Keratinocyte (primary cell): ENCODE data around the gene NPIPB6. TPM values are rescaled to one million over a fixed set of nuclear protein-coding genes. Genes with fewer than 3 reads are reported as not detected.
A peak's percentile ranks its signal among the peaks of the same experiment; 100 is the strongest.
"Not testable (repeated sequence)": the region's sequence is repeated elsewhere in the genome, so short reads cannot be mapped to it uniquely, and the experiment has no call there.

ENCODE experiments used
- DNase-seq: peaks from one replicate; pipeline ENCODE4 v3.0.0-alpha.2; 2011; ENCODE audit warnings: low read depth, missing footprints, low spot score
- FAIRE-seq: peaks from 2 replicates; lab custom pipeline; 2011; peaks lifted over from hg19 to GRCh38; lab: Jason Lieb, UNC
- H2AFZ ChIP-seq: 2 replicates; pipeline ENCODE4 v1.6.0; 2012; ENCODE audit warnings: low read length, control low read depth, inconsistent platforms; ENCODE audit not compliant: control insufficient read depth
- H3K27ac ChIP-seq: 2 replicates; pipeline ENCODE4 v1.5.1; 2011; ENCODE audit warnings: low read length; ENCODE audit not compliant: control insufficient read depth, insufficient read depth
- H3K27me3 ChIP-seq: 3 replicates; pipeline ENCODE4 v1.6.0; 2011; ENCODE audit warnings: low read length; ENCODE audit not compliant: control insufficient read depth, insufficient read depth; ENCODE audit errors: extremely low read depth
- H3K36me3 ChIP-seq, 2 experiments: 2 replicates in 1 of 2; 3 replicates in 1 of 2; pipeline ENCODE4 v1.5.1; 2011; ENCODE audit warnings: low read length in 2 of 2, mild to moderate bottlenecking in 1 of 2; ENCODE audit not compliant: control insufficient read depth in 2 of 2, insufficient read depth in 2 of 2; ENCODE audit errors: extremely low read depth in 1 of 2
- H3K4me1 ChIP-seq: 3 replicates; pipeline ENCODE4 v1.5.1; 2011; ENCODE audit warnings: low read length; ENCODE audit not compliant: control insufficient read depth, insufficient read depth; ENCODE audit errors: extremely low read depth
- H3K4me2 ChIP-seq: 3 replicates; pipeline ENCODE4 v1.6.0; 2011; ENCODE audit warnings: low read depth, low read length; ENCODE audit not compliant: control insufficient read depth, insufficient read depth; ENCODE audit errors: extremely low read depth
- H3K4me3 ChIP-seq, 3 experiments: fragments of 200-600 bp in 1 of 3; sonication (generic) in 1 of 3; 2 replicates in 2 of 3; 3 replicates in 1 of 3; pipeline ENCODE4 v1.5.1; 2011 to 2016; ENCODE audit warnings: low read length in 3 of 3, mild to moderate bottlenecking in 3 of 3, control low read depth in 2 of 3, inconsistent platforms in 1 of 3, low read depth in 1 of 3, mixed read lengths in 1 of 3, mixed run types in 1 of 3, moderate library complexity in 1 of 3; ENCODE audit not compliant: control insufficient read depth in 2 of 3, insufficient read depth in 2 of 3; ENCODE audit errors: extremely low read depth in 1 of 3
- H3K79me2 ChIP-seq: 2 replicates; pipeline ENCODE4 v1.6.0; 2012; ENCODE audit warnings: low read length; ENCODE audit not compliant: control insufficient read depth, insufficient read depth
- H3K9ac ChIP-seq: 3 replicates; pipeline ENCODE4 v1.6.0; 2011; ENCODE audit warnings: low read length; ENCODE audit not compliant: control insufficient read depth, insufficient read depth; ENCODE audit errors: extremely low read depth
- H3K9me1 ChIP-seq: 3 replicates; pipeline ENCODE4 v1.6.0; 2011; ENCODE audit warnings: low read length; ENCODE audit not compliant: control insufficient read depth, insufficient read depth; ENCODE audit errors: extremely low read depth
- H3K9me3 ChIP-seq: 2 replicates; pipeline ENCODE4 v1.5.1; 2012; ENCODE audit warnings: low read depth, low read length; ENCODE audit not compliant: control insufficient read depth
- H4K20me1 ChIP-seq: 3 replicates; pipeline ENCODE4 v1.6.0; 2011; ENCODE audit warnings: low read length; ENCODE audit not compliant: control insufficient read depth, insufficient read depth; ENCODE audit errors: extremely low read depth
- dilution Hi-C: fragments of 300-500 bp; cut with MboI; formaldehyde crosslinking; loops from one replicate; pipeline ENCODE4 v1.7.0; 2020; ENCODE audit warnings: low sequenced_read_pairs; ENCODE audit not compliant: extremely low pct_ligation_motif_present
- polyA plus RNA-seq, 5 experiments: library from polyadenylated mRNA; depleted of rRNA in 3 of 5; stranded (reverse) in 3 of 5; stranded (forward) in 1 of 5; unstranded in 1 of 5; fragments of >200 nt; gene quantifications; 1 replicate in 1 of 5; 2 replicates in 3 of 5; 3 replicates in 1 of 5; pipeline versions ENCODE4 v1.2.1 to v1.2.3, GENCODE V29; 2011 to 2012; ENCODE audit warnings: missing spikeins in 2 of 5, low read depth in 1 of 5, low replicate concordance in 1 of 5

NPIPB6 gene
- polyA plus RNA-seq, 1 donor (not counting 4 experiments of a cell fraction or from before 2014, with no cell fraction given), result 0.38 TPM

DNA sequence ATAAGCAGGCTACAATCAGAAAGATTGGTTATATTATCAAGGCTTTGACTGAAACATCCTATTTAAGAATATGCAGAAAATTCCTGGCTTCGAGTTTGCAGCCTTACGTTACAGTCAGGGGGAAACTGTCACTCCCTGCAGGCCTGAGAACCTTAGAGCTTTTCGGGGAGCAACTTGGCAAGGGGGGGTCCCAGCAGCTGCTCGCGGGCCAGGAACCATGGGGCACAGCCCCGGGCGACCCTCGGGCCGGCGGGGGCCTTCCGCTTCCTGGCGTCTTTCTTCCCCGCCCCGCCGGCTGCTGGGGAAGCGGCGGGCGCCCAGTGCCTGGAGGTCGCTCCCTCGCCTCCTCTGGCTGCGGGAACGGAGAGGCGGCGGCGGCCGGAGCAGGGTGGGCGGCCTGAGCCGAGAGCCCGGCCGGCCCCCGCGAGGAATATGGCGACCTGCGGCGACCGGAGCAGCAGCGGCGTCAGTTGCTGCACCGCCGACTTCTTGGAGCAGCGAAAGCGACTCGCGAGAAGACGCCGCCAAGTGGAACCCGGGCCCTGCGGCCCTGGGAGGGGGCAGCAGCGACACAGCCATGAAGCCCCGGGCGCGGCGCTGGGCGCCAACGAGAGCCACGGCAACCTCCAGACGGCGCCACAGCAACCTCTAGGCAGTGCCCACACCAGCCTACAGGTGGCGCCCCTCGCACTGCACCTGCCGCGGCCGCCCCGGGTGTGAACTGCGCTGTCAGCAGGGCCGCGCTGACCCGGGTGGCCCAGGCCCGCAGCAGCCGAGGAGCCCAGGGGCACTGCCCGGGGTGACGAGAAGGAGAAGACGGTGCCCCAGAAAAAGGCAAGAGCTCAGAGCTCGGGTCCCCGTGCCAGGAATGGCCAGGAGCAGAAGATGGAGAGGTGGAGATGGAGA, 1.2 kb upstream of the NPIPB6 start:
- H3K4me3 ChIP-seq, H3K4me2 ChIP-seq, H2AFZ ChIP-seq, H3K27ac ChIP-seq, H3K9me3 ChIP-seq, H3K79me2 ChIP-seq, H4K20me1 ChIP-seq, FAIRE-seq, H3K27me3 ChIP-seq, H3K36me3 ChIP-seq, H3K9ac ChIP-seq, DNase-seq, dilution Hi-C loops, H3K4me1 ChIP-seq, H3K9me1 ChIP-seq: not testable (repeated sequence)

GRCh38 chr16:28362600-28362999, 708 bp downstream of the NPIPB6 start:
- H4K20me1 ChIP-seq, dilution Hi-C loops, H3K36me3 ChIP-seq, FAIRE-seq, H3K4me1 ChIP-seq, H3K79me2 ChIP-seq, H3K27me3 ChIP-seq, H3K9ac ChIP-seq, H3K27ac ChIP-seq, H2AFZ ChIP-seq, H3K4me3 ChIP-seq, H3K9me3 ChIP-seq, H3K4me2 ChIP-seq, H3K9me1 ChIP-seq: not testable (repeated sequence)
- DNase-seq, result peak; percentile 36

DNA sequence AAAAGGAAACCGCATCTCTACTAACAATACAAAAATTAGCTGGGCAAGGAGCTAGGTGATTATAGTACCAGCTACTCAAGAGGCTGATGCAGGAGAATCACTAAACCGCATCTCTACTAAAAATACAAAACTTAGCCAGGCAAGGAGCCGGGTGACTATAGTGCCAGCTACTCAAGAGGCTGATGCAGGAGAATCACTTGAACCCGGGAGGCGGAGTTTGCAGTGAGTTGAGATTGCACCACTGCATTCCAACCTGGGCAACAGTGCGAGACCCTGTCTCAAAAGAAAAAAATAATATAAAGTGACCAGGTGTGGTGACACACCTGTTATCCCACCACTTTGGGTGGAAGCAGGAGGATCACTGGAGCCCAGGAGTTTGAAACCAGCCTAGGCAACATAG, 25.1 kb downstream of the NPIPB6 start:
- H3K4me1 ChIP-seq, H3K27me3 ChIP-seq, FAIRE-seq, H3K4me3 ChIP-seq, H3K27ac ChIP-seq, H2AFZ ChIP-seq, H3K4me2 ChIP-seq, H4K20me1 ChIP-seq, H3K9me1 ChIP-seq, H3K79me2 ChIP-seq, H3K9me3 ChIP-seq, H3K36me3 ChIP-seq, H3K9ac ChIP-seq, DNase-seq, dilution Hi-C loops: not testable (repeated sequence)

GRCh38 chr16:28336940-28337710, 26.2 kb downstream of the NPIPB6 start:
- H3K27me3 ChIP-seq, H3K36me3 ChIP-seq, H3K27ac ChIP-seq, H3K4me1 ChIP-seq, H4K20me1 ChIP-seq, H3K4me2 ChIP-seq, H3K9me3 ChIP-seq, dilution Hi-C loops, H3K9ac ChIP-seq, H3K9me1 ChIP-seq, H3K4me3 ChIP-seq, H2AFZ ChIP-seq, FAIRE-seq, H3K79me2 ChIP-seq, DNase-seq: not testable (repeated sequence)
